GM23248 (cell line): ENCODE data around the gene FRY. TPM values are rescaled to one million over a fixed set of nuclear protein-coding genes. Genes with fewer than 3 reads are reported as not detected.

Experiments
- DNase-seq: peaks from one replicate; pipeline ENCODE4 v3.0.0-alpha.2; 2015
- H2AFZ ChIP-seq: fragments of 200-600 bp; sonication (generic); 2 replicates; pipeline ENCODE4 v1.6.1; 2016; ENCODE audit warnings: antibody characterized with exemption
- H3F3A ChIP-seq: fragments of 200-600 bp; sonication (generic); 2 replicates; pipeline ENCODE4 v1.6.1; 2016; ENCODE audit warnings: mild to moderate bottlenecking, antibody characterized with exemption, mixed run types; ENCODE audit not compliant: insufficient read depth
- H3K27ac ChIP-seq: fragments of 200-600 bp; sonication (generic); 2 replicates; pipeline ENCODE4 v1.5.1; 2016; ENCODE audit warnings: mild to moderate bottlenecking
- H3K27me3 ChIP-seq: fragments of 200-600 bp; sonication (generic); replicated peaks from 2 replicates; pipeline ENCODE4 v1.6.1; 2016; ENCODE audit warnings: mild to moderate bottlenecking; ENCODE audit not compliant: insufficient read depth
- H3K36me3 ChIP-seq: fragments of 200-600 bp; sonication (generic); 2 replicates; pipeline ENCODE4 v1.6.1; 2016; ENCODE audit warnings: low read depth, mild to moderate bottlenecking
- H3K4me1 ChIP-seq: fragments of 200-600 bp; sonication (generic); 2 replicates; pipeline ENCODE4 v1.6.1; 2016; ENCODE audit warnings: mild to moderate bottlenecking; ENCODE audit not compliant: insufficient read depth
- H3K4me2 ChIP-seq: fragments of 200-600 bp; sonication (generic); one replicate; pipeline ENCODE4 v1.6.1; 2016; ENCODE audit warnings: mild to moderate bottlenecking; ENCODE audit not compliant: unreplicated experiment
- H3K4me3 ChIP-seq: fragments of 200-600 bp; sonication (generic); 2 replicates; pipeline ENCODE4 v1.5.1; 2016; ENCODE audit warnings: mild to moderate bottlenecking
- H3K79me2 ChIP-seq: fragments of 200-600 bp; sonication (generic); 2 replicates; pipeline ENCODE4 v1.6.1; 2016; ENCODE audit warnings: mild to moderate bottlenecking; ENCODE audit not compliant: insufficient read depth
- H3K9ac ChIP-seq: fragments of 200-600 bp; sonication (generic); 2 replicates; pipeline ENCODE4 v1.6.1; 2016; ENCODE audit warnings: mild to moderate bottlenecking
- H3K9me2 ChIP-seq: fragments of 200-600 bp; sonication (generic); 2 replicates; pipeline ENCODE4 v1.6.1; 2016; ENCODE audit warnings: mixed run types, mild to moderate bottlenecking, moderate library complexity; ENCODE audit not compliant: insufficient read depth
- H3K9me3 ChIP-seq: fragments of 200-600 bp; sonication (generic); one replicate; pipeline ENCODE4 v1.6.1; 2017; ENCODE audit warnings: low read depth
- H4K20me1 ChIP-seq: fragments of 200-600 bp; sonication (generic); 2 replicates; pipeline ENCODE4 v1.6.0; 2016; ENCODE audit not compliant: insufficient read depth
- EZH2 ChIP-seq: fragments of 200-600 bp; sonication (generic); IDR thresholded peaks from 2 replicates; pipeline ENCODE4 v1.6.1; 2018; ENCODE audit warnings: antibody characterized with exemption, mild to moderate bottlenecking; ENCODE audit not compliant: insufficient read depth, poor library complexity, severe bottlenecking
- EZH2phosphoT487 ChIP-seq: fragments of 200-600 bp; sonication (generic); IDR thresholded peaks from 2 replicates; pipeline ENCODE4 v1.6.1; 2018; ENCODE audit warnings: antibody characterized with exemption, moderate library complexity, mild to moderate bottlenecking, low read depth; ENCODE audit not compliant: insufficient read depth
- WGBS, 2 experiments: methylation state at CpG; one replicate each; pipeline ENCODE4 v1.1.6; 2015 to 2017; ENCODE audit warnings: low lambda C conversion rate in 2 of 2, low coverage in 1 of 2; ENCODE audit errors: missing lambda C conversion rate in 2 of 2; 5-methylcytosine and 5-hydroxymethylcytosine counted together
- in situ Hi-C: fragments of 300-500 bp; cut with MboI; formaldehyde crosslinking; loops from 2 replicates; pipeline ENCODE4 v1.15.0; 2020
- polyA plus RNA-seq: library from polyadenylated mRNA; unstranded; fragments of >200 nt; fragmentation: Nextera tagmentation; extraction: Ambion mirVana; gene quantifications from 2 replicates; pipeline ENCODE4 v1.2.1, GENCODE V29; 2016
- total RNA-seq: library from RNA; depleted of rRNA; stranded (reverse); fragments of >200 nt; shearing (Covaris generic); gene quantifications from 2 replicates; pipeline ENCODE4 v1.2.3, GENCODE V29; 2014

The FRY gene
- total and polyA plus RNA-seq, 2 experiments from 2014 or later = 2.2 to 4.3 TPM

- no peaks in the 10 kb centered on the region for H3K79me2 ChIP-seq
- 86 to 92% methylated on average over 1 of the region's 1 CpG for WGBS, 2 experiments
- H3K9me2 ChIP-seq = no peaks in the 10 kb centered on the region
- no peak overlapping the region for H3K4me3 ChIP-seq
- no peaks in the 10 kb centered on the region for H3K4me1 ChIP-seq
- H3K36me3 ChIP-seq = no peaks in the 10 kb centered on the region
- no peaks in the 10 kb centered on the region for H3F3A ChIP-seq
- H4K20me1 ChIP-seq = no peaks in the 10 kb centered on the region
- no peak for DNase-seq
- H3K27me3 ChIP-seq = no peaks in the 10 kb centered on the region
- no peaks in the 10 kb centered on the region for H3K9me3 ChIP-seq
- in situ Hi-C loops = no loop called here
- no peak overlapping the region for H3K27ac ChIP-seq
- H2AFZ ChIP-seq = no peak overlapping the region
- no peak overlapping the region for H3K4me2 ChIP-seq
- TF ChIP-seq EZH2phosphoT487 (no peak), EZH2 (no peak)
- no peak overlapping the region for H3K9ac ChIP-seq
These were observed 82.0 kb downstream of the FRY start for GRCh38 chr13:32113532-32113931.

- H3K9me3 ChIP-seq = no peaks in the 10 kb centered on the region
- no peaks in the 10 kb centered on the region for H3K4me1 ChIP-seq
- H3K79me2 ChIP-seq = no peaks in the 10 kb centered on the region
- H3K36me3 ChIP-seq = no peaks in the 10 kb centered on the region
- no peak overlapping the region for H3K4me3 ChIP-seq
- no peak overlapping the region for H3K27ac ChIP-seq
- H3K4me2 ChIP-seq = no peak overlapping the region
- no peaks in the 10 kb centered on the region for H4K20me1 ChIP-seq
- in situ Hi-C loops = no loop called here
- DNase-seq = no peak
- no peaks in the 10 kb centered on the region for H3K27me3 ChIP-seq
- no peak overlapping the region for H2AFZ ChIP-seq
- WGBS, 2 experiments = 92 to 95% methylated on average over 5 of the region's 5 CpGs
- TF ChIP-seq EZH2 = no peak
- TF ChIP-seq EZH2phosphoT487 = no peak
- no peak overlapping the region for H3K9ac ChIP-seq
- no peaks in the 10 kb centered on the region for H3K9me2 ChIP-seq
- no peaks in the 10 kb centered on the region for H3F3A ChIP-seq
These were observed 82.8 kb downstream of the FRY start for GRCh38 chr13:32114284-32114950.

- no peak overlapping the region for H3K4me2 ChIP-seq
- no peak overlapping the region for H2AFZ ChIP-seq
- H3K36me3 ChIP-seq = no peaks in the 10 kb centered on the region
- no peaks in the 10 kb centered on the region for H3K9me3 ChIP-seq
- no peaks in the 10 kb centered on the region for H3K79me2 ChIP-seq
- H4K20me1 ChIP-seq = no peaks in the 10 kb centered on the region
- H3K27ac ChIP-seq = no peak overlapping the region
- H3K4me1 ChIP-seq = no peaks in the 10 kb centered on the region
- no peak for TF ChIP-seq EZH2
- TF ChIP-seq EZH2phosphoT487 = no peak
- 44 to 55% methylated on average over 2 of the region's 2 CpGs for WGBS, 2 experiments
- no peaks in the 10 kb centered on the region for H3K9me2 ChIP-seq
- no peaks in the 10 kb centered on the region for H3F3A ChIP-seq
- in situ Hi-C loops = no loop called here
- no peak overlapping the region for H3K9ac ChIP-seq
- H3K27me3 ChIP-seq = no peaks in the 10 kb centered on the region
- no peak for DNase-seq
- no peak overlapping the region for H3K4me3 ChIP-seq
These were observed 83.5 kb downstream of the FRY start for GRCh38 chr13:32115066-32115465.

- Histone ChIP-seq H3K9me2 (no peaks in the 10 kb centered on the region), H3K79me2 (no peaks in the 10 kb centered on the region), H3K27me3 (no peaks in the 10 kb centered on the region), H3K4me3 (no peak overlapping the region), H3K4me2 (no peak overlapping the region), H2AFZ (no peak overlapping the region), H4K20me1 (no peaks in the 10 kb centered on the region), H3K9me3 (no peaks in the 10 kb centered on the region), H3F3A (no peaks in the 10 kb centered on the region), H3K4me1 (no peaks in the 10 kb centered on the region), H3K9ac (no peak overlapping the region), H3K36me3 (no peaks in the 10 kb centered on the region), H3K27ac (no peak overlapping the region)
- in situ Hi-C loops = no loop called here
- WGBS, 2 experiments = 93 to 95% methylated on average over 5 of the region's 5 CpGs
- DNase-seq = no peak
- TF ChIP-seq EZH2 (no peak), EZH2phosphoT487 (no peak)
These were observed 84.6 kb downstream of the FRY start for GRCh38 chr13:32116210-32116609.

GRCh38 chr13:32117001-32117400 is 85.4 kb downstream of the FRY start:
- H3K9ac ChIP-seq = no peak overlapping the region
- TF ChIP-seq EZH2phosphoT487 (no peak), EZH2 (no peak)
- in situ Hi-C loops = no loop called here
- H3F3A ChIP-seq = no peaks in the 10 kb centered on the region
- WGBS, 2 experiments = 94 to 95% methylated on average over 3 of the region's 3 CpGs
- H3K79me2 ChIP-seq = no peaks in the 10 kb centered on the region
- H2AFZ ChIP-seq = no peak overlapping the region
- H3K4me3 ChIP-seq = no peak overlapping the region
- H3K9me3 ChIP-seq = no peaks in the 10 kb centered on the region
- H3K4me2 ChIP-seq = no peak overlapping the region
- no peaks in the 10 kb centered on the region for H3K27me3 ChIP-seq
- no peaks in the 10 kb centered on the region for H4K20me1 ChIP-seq
- H3K4me1 ChIP-seq = no peaks in the 10 kb centered on the region
- no peaks in the 10 kb centered on the region for H3K9me2 ChIP-seq
- no peak for DNase-seq
- no peaks in the 10 kb centered on the region for H3K36me3 ChIP-seq
- no peak overlapping the region for H3K27ac ChIP-seq
